IMR-90 (cell line): ENCODE data around the gene GZF1. TPM values are rescaled to one million over a fixed set of nuclear protein-coding genes. Genes with fewer than 3 reads are reported as not detected.

ENCODE experiments used
- ATAC-seq: fragments of 200-7000 bp; cut with Tn5 transposase; 2 replicates; pipeline ENCODE4 v1.9.1; 2020; ENCODE audit warnings: low read depth, mild to moderate bottlenecking, moderate library complexity
- BruUV-seq: library from RNA; stranded (reverse); fragments of 400-500 nt; replicated peaks from 2 replicates; lab custom pipeline; 2021; lab: Mats Ljungman, UMichigan
- CTCF ChIA-PET: fragments of 300-600 bp; formaldehyde crosslinking; extraction: SDS; loops from one replicate; lab custom pipeline; 2021; ENCODE audit warnings: antibody characterized with exemption; lab: Yijun Ruan, JAX
- POLR2A ChIA-PET: fragments of 300-600 bp; sonication (Branson Sonifier 250); formaldehyde crosslinking; loops from one replicate; lab custom pipeline; 2022; ENCODE audit warnings: antibody characterized with exemption; ENCODE audit not compliant: unreplicated experiment; lab: Charles Lee
- DNase-seq: peaks from one replicate; pipeline ENCODE4 v3.0.0; 2013
- H2AFZ ChIP-seq: replicated peaks from 2 replicates; pipeline ENCODE3; 2013; ENCODE audit warnings: low read length, mild to moderate bottlenecking; ENCODE audit not compliant: poor library complexity
- H2AK5ac ChIP-seq: 2 replicates; pipeline ENCODE4 v1.6.1; 2013; ENCODE audit warnings: low read depth, low read length, inconsistent platforms
- H2AK9ac ChIP-seq: replicated peaks from 2 replicates; pipeline ENCODE3; 2013; ENCODE audit warnings: mild to moderate bottlenecking, low read depth, low read length, moderate library complexity; ENCODE audit not compliant: poor library complexity
- H2BK120ac ChIP-seq: 2 replicates; pipeline ENCODE4 v1.6.1; 2013; ENCODE audit warnings: low read depth, low read length, inconsistent platforms
- H2BK15ac ChIP-seq: 3 replicates; pipeline ENCODE4 v1.6.1; 2013; ENCODE audit warnings: low read depth, low read length, inconsistent platforms
- H2BK20ac ChIP-seq: 2 replicates; pipeline ENCODE4 v1.6.1; 2013; ENCODE audit warnings: low read depth, mild to moderate bottlenecking, inconsistent platforms, low read length, moderate library complexity
- H2BK5ac ChIP-seq: 2 replicates; pipeline ENCODE4 v1.6.1; 2013; ENCODE audit warnings: mild to moderate bottlenecking, low read depth, low read length, inconsistent platforms; ENCODE audit not compliant: poor library complexity, severe bottlenecking
- H3K14ac ChIP-seq: replicated peaks from 2 replicates; pipeline ENCODE4 v1.6.1; 2013; ENCODE audit warnings: low read depth, low read length, inconsistent platforms
- H3K18ac ChIP-seq: 2 replicates; pipeline ENCODE4 v1.6.1; 2013; ENCODE audit warnings: low read depth, low read length, control low read depth
- H3K23ac ChIP-seq: 2 replicates; pipeline ENCODE4 v1.6.1; 2013; ENCODE audit warnings: low read depth, low read length, inconsistent platforms
- H3K27ac ChIP-seq: 2 replicates; pipeline ENCODE4 v1.5.1; 2013; ENCODE audit warnings: mild to moderate bottlenecking, control low read depth, low read length; ENCODE audit not compliant: insufficient read depth
- H3K27me3 ChIP-seq: 2 replicates; pipeline ENCODE4 v1.6.1; 2013; ENCODE audit warnings: low read length; ENCODE audit not compliant: control insufficient read depth, insufficient read depth
- H3K36me3 ChIP-seq: 2 replicates; pipeline ENCODE4 v1.6.1; 2013; ENCODE audit warnings: low read length, mixed read lengths; ENCODE audit not compliant: control insufficient read depth, insufficient read depth
- H3K4ac ChIP-seq: 2 replicates; pipeline ENCODE4 v1.6.1; 2013; ENCODE audit warnings: low read depth, low read length, inconsistent platforms
- H3K4me1 ChIP-seq: 2 replicates; pipeline ENCODE4 v1.6.1; 2013; ENCODE audit warnings: low read length, mixed read lengths; ENCODE audit not compliant: control insufficient read depth, insufficient read depth
- H3K4me2 ChIP-seq: 2 replicates; pipeline ENCODE4 v1.6.1; 2013; ENCODE audit warnings: low read depth, mild to moderate bottlenecking, control low read depth, low read length, moderate library complexity
- H3K4me3 ChIP-seq: 2 replicates; pipeline ENCODE4 v1.5.1; 2013; ENCODE audit warnings: low read depth, mild to moderate bottlenecking, control low read depth, low read length, moderate library complexity; ENCODE audit not compliant: insufficient read depth
- H3K56ac ChIP-seq: 2 replicates; pipeline ENCODE4 v1.6.1; 2013; ENCODE audit warnings: low read length, inconsistent platforms; ENCODE audit not compliant: insufficient read depth; ENCODE audit errors: extremely low read depth
- H3K79me1 ChIP-seq, 2 experiments: 2 replicates each; pipeline ENCODE4 v1.6.1; 2013; ENCODE audit warnings: low read length in 2 of 2, inconsistent platforms in 1 of 2, low read depth in 1 of 2
- H3K9ac ChIP-seq: 2 replicates; pipeline ENCODE4 v1.6.1; 2013; ENCODE audit warnings: low read depth, low read length, control low read depth
- H3K9me1 ChIP-seq: 2 replicates; pipeline ENCODE4 v1.6.1; 2013; ENCODE audit warnings: low read length, inconsistent platforms; ENCODE audit not compliant: insufficient read depth
- H3K9me3 ChIP-seq: 2 replicates; pipeline ENCODE4 v1.6.1; 2013; ENCODE audit warnings: low read length; ENCODE audit not compliant: control insufficient read depth, insufficient read depth
- H4K20me1 ChIP-seq: 2 replicates; pipeline ENCODE4 v1.6.1; 2013; ENCODE audit warnings: low read length, inconsistent platforms; ENCODE audit not compliant: insufficient read depth
- H4K5ac ChIP-seq: 2 replicates; pipeline ENCODE4 v1.6.1; 2013; ENCODE audit warnings: mild to moderate bottlenecking, low read depth, low read length, control low read depth
- H4K8ac ChIP-seq, 2 experiments: 2 replicates each; pipeline ENCODE4 v1.6.1; 2013; ENCODE audit warnings: low read depth in 2 of 2, low read length in 2 of 2, control low read depth in 1 of 2, inconsistent platforms in 1 of 2
- H4K91ac ChIP-seq: 2 replicates; pipeline ENCODE4 v1.6.1; 2013; ENCODE audit warnings: low read depth, low read length, inconsistent platforms; ENCODE audit not compliant: insufficient read depth
- BHLHE40 ChIP-seq: fragments of 150-350 bp; IDR thresholded peaks from 2 replicates; pipeline ENCODE4 v1.6.1; 2016; ENCODE audit warnings: mild to moderate bottlenecking, low read depth, low read length
- CEBPB ChIP-seq: IDR thresholded peaks from 2 replicates; pipeline ENCODE4 v1.6.1; 2012; ENCODE audit warnings: low read depth, low read length, improper control_type of control experiment
- CHD1 ChIP-seq: IDR thresholded peaks from 2 replicates; pipeline ENCODE4 v1.6.1; 2012; ENCODE audit warnings: low read depth, low read length, improper control_type of control experiment
- FOS ChIP-seq: fragments of 150-350 bp; IDR thresholded peaks from 2 replicates; pipeline ENCODE4 v1.6.1; 2016; ENCODE audit warnings: low read depth, low read length
- MAFK ChIP-seq: IDR thresholded peaks from 2 replicates; pipeline ENCODE4 v1.6.1; 2012; ENCODE audit warnings: low read depth, low read length, improper control_type of control experiment
- MAZ ChIP-seq: IDR thresholded peaks from 2 replicates; pipeline ENCODE4 v1.6.1; 2012; ENCODE audit warnings: low read depth, mild to moderate bottlenecking, low read length, improper control_type of control experiment, moderate library complexity, borderline replicate concordance
- MXI1 ChIP-seq: IDR thresholded peaks from 2 replicates; pipeline ENCODE4 v1.6.1; 2012; ENCODE audit warnings: low read depth, mild to moderate bottlenecking, low read length, moderate library complexity, borderline replicate concordance
- NFE2L2 ChIP-seq: fragments of 150-350 bp; IDR thresholded peaks from 2 replicates; pipeline ENCODE4 v1.6.1; 2016; ENCODE audit warnings: low read depth, mild to moderate bottlenecking, low read length
- POLR2A ChIP-seq: IDR thresholded peaks from 2 replicates; pipeline ENCODE4 v1.6.1; 2012; ENCODE audit warnings: mild to moderate bottlenecking, low read depth, low read length
- RAD21 ChIP-seq: IDR thresholded peaks from 2 replicates; pipeline ENCODE4 v1.6.1; 2012; ENCODE audit warnings: low read length, improper control_type of control experiment
- RCOR1 ChIP-seq: IDR thresholded peaks from 2 replicates; pipeline ENCODE4 v1.6.1; 2012; ENCODE audit warnings: mild to moderate bottlenecking, low read length, improper control_type of control experiment; ENCODE audit not compliant: insufficient replicate concordance
- RFX5 ChIP-seq: IDR thresholded peaks from 2 replicates; pipeline ENCODE4 v1.8.0; 2012; ENCODE audit warnings: low read depth, mild to moderate bottlenecking, low read length, moderate library complexity
- SMC3 ChIP-seq: fragments of 150-350 bp; IDR thresholded peaks from 2 replicates; pipeline ENCODE4 v1.6.1; 2016; ENCODE audit warnings: low read depth, mild to moderate bottlenecking, antibody characterized with exemption, low read length, moderate library complexity
- WGBS, 2 experiments: methylation state at CpG; one replicate each; pipeline versions ENCODE4 v1.1.5 to v1.1.7; 2013; ENCODE audit warnings: missing lambda C conversion rate in 2 of 2; ENCODE audit not compliant: insufficient read length in 1 of 2; ENCODE audit errors: extremely low coverage in 2 of 2; 5-methylcytosine and 5-hydroxymethylcytosine counted together
- dilution Hi-C: fragments of 300-500 bp; cut with HindIII; formaldehyde crosslinking; loops from one replicate; pipeline ENCODE4 v1.14.3; 2018; ENCODE audit warnings: low sequenced_read_pairs; ENCODE audit not compliant: unreplicated experiment
- in situ Hi-C: fragments of 300-500 bp; cut with MboI; formaldehyde crosslinking; loops from 3 replicates; pipeline ENCODE4 v1.14.3; 2019; ENCODE audit warnings: low sequenced_read_pairs, inconsistent platforms, mixed read lengths
- intact Hi-C: fragments of 100-400 bp; cut with micrococcal nuclease; formaldehyde crosslinking; loops from 2 replicates; pipeline ENCODE4 v1.10.0; 2022
- polyA plus RNA-seq, 3 experiments: library from polyadenylated mRNA; depleted of rRNA; stranded (reverse); fragments of >200 nt; gene quantifications; 2 replicates each; pipeline ENCODE4 v1.2.3, GENCODE V29; 2012; ENCODE audit warnings: low replicate concordance in 1 of 3
- total RNA-seq: library from RNA; depleted of rRNA; stranded (reverse); fragments of >200 nt; gene quantifications from 2 replicates; pipeline ENCODE4 v1.2.3, GENCODE V29; 2012
- TF ChIP-seq, protein P1 (sequence below): fragments of 150-350 bp; IDR thresholded peaks from 2 replicates; pipeline ENCODE4 v1.6.1; 2017; ENCODE audit warnings: mild to moderate bottlenecking, antibody characterized with exemption, low read length, low read depth
- TF ChIP-seq, protein P2 (sequence below): fragments of 150-350 bp; IDR thresholded peaks from 2 replicates; pipeline ENCODE4 v1.6.1; 2016; ENCODE audit warnings: low read depth, mild to moderate bottlenecking, low read length, moderate library complexity, borderline replicate concordance

The GZF1 gene
- total and polyA plus RNA-seq, 2 of the 4 experiments (the other 2 are of a cell fraction): 23.7 to 24.7 TPM

- TF ChIP-seq SMC3 (no peak), POLR2A (no peak), RCOR1 (no peak), CEBPB (no peak), MAZ (no peak), FOS (no peak), BHLHE40 (no peak), CHD1 (no peak), RFX5 (no peak), MXI1 (no peak), MAFK (no peak), NFE2L2 (no peak), RAD21 (no peak)
- TF ChIP-seq, protein P1, sequence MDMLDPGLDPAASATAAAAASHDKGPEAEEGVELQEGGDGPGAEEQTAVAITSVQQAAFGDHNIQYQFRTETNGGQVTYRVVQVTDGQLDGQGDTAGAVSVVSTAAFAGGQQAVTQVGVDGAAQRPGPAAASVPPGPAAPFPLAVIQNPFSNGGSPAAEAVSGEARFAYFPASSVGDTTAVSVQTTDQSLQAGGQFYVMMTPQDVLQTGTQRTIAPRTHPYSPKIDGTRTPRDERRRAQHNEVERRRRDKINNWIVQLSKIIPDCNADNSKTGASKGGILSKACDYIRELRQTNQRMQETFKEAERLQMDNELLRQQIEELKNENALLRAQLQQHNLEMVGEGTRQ: no peak
- TF ChIP-seq, protein P2, sequence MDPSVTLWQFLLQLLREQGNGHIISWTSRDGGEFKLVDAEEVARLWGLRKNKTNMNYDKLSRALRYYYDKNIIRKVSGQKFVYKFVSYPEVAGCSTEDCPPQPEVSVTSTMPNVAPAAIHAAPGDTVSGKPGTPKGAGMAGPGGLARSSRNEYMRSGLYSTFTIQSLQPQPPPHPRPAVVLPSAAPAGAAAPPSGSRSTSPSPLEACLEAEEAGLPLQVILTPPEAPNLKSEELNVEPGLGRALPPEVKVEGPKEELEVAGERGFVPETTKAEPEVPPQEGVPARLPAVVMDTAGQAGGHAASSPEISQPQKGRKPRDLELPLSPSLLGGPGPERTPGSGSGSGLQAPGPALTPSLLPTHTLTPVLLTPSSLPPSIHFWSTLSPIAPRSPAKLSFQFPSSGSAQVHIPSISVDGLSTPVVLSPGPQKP: no peak
- Histone ChIP-seq H3K9me1 (no peaks in the 10 kb centered on the region), H3K27ac (no peak overlapping the region), H3K4me3 (no peak overlapping the region), H3K4me1 (no peaks in the 10 kb centered on the region), H3K23ac (no peak overlapping the region), H4K20me1 (no peaks in the 10 kb centered on the region), H4K8ac (no peak overlapping the region), H3K9me3 (no peaks in the 10 kb centered on the region), H3K27me3 (peaks cover 13% of the 10 kb centered on the region), H3K9ac (no peak overlapping the region), H2BK5ac (no peak overlapping the region), H2BK15ac (no peak overlapping the region), H2BK120ac (no peak overlapping the region), H3K4ac (no peak overlapping the region), H3K56ac (no peak overlapping the region), H2BK20ac (no peak overlapping the region), H3K36me3 (no peaks in the 10 kb centered on the region), H3K4me2 (no peak overlapping the region), H4K91ac (no peak overlapping the region), H2AK5ac (no peak overlapping the region), H3K14ac (no peak overlapping the region), H2AK9ac (no peak overlapping the region), H4K5ac (no peak overlapping the region), H3K79me1 (no peaks in the 10 kb centered on the region), H3K18ac (no peak overlapping the region), H2AFZ (no peak overlapping the region)
- dilution Hi-C loops: no loop called here
- CTCF ChIA-PET: interaction anchor here (0.7 to 1.4 kb wide), 3 partner anchors 8 to 659 kb away, joined by 3 to 6 read pairs (median 3); no protein-coding TSS in a partner anchor
- WGBS, 2 experiments: no CpG with 5 or more reads among the region's 1 CpG
- DNase-seq: no peak
- in situ Hi-C loops: loop anchor here (5.0 to 25.0 kb wide), 3 partner anchors 289 to 1006 kb away; no protein-coding TSS in a partner anchor
- BruUV-seq: no TSS peak
- intact Hi-C loops: loop anchor here (5.0 kb wide), 1 partner anchor 1006 kb away; no protein-coding TSS in a partner anchor
- POLR2A ChIA-PET: no interaction called here
- ATAC-seq: no peak
Measured at GRCh38 chr20:23343590-23343989, 18.4 kb upstream of the GZF1 start.
